Activated CD4-positive, alpha-beta T cell treated with anti-CD3 and anti-CD28 coated beads for 1 hour (primary cell): ENCODE measurements around the gene SENP5.
A peak's percentile ranks its signal among the peaks of the same experiment; 100 is the strongest.
"Not testable (repeated sequence)": the region's sequence is repeated elsewhere in the genome, so short reads cannot be mapped to it uniquely, and the experiment has no call there.

Source experiments
- DNase-seq: peaks from one replicate; pipeline ENCODE4 v3.0.0-alpha.2; 2020

SENP5 gene

GRCh38 chr3:196942226-196942914 is 74.7 kb downstream of the SENP5 start, which contains the start of gene NCBP2:
Gene NCBP2, minus strand, starts transcription at chr3:196942528. Its CDS starts 25 bp downstream, at chr3:196942503.
- DNase-seq = peak; percentile 100

DNA sequence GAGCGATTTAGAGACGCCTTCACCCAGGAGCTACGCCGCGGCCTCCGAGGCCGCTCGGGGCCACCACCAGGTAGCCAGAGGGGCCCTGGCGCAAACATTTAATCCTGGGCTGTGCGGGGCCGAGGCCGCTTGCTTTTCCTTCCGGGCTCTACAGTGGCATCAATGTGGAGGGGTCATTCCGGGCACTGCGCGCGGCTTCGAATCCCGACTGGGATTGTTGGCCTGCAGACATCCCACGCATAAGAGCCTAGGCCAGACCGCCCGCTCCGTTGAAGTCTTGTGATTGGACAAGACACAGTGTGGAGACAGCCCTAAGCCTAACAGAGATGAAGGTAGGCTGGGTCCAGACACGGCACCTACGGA is 75.2 kb downstream of the SENP5 start:
- no peak for DNase-seq

DNA sequence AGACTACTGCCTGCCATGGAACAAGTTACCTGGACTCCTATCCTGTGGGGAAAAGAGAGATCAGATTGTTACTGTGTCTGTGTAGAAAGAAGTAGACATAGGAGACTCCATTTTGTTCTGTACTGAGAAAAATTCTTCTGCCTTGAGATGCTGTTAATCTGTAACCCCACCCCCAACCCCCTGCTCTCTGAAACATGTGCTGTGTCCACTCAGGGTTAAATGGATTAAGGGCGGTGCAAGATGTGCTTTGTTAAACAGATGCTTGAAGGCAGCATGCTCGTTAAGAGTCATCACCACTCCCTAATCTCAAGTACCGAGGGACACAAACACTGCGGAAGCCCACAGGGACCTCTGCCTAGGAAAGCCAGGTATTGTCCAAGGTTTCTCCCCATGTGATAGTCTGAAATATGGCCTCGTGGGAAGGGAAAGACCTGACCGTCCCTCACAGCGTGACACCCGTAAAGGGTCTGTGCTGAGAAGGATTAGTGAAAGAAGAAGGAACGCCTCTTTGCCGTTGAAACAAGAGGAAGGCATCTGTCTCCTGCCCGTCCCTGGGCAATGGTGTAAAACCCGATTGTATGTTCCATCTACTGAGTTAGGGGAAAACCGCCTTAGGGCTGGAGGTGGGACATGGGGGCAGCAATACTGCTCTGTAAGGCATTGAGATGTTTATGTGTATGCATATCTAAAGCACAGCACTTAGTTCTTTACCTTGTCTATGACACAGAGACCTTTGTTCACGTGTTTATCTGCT is 76.5 kb downstream of the SENP5 start:
- not testable (repeated sequence) for DNase-seq

DNA sequence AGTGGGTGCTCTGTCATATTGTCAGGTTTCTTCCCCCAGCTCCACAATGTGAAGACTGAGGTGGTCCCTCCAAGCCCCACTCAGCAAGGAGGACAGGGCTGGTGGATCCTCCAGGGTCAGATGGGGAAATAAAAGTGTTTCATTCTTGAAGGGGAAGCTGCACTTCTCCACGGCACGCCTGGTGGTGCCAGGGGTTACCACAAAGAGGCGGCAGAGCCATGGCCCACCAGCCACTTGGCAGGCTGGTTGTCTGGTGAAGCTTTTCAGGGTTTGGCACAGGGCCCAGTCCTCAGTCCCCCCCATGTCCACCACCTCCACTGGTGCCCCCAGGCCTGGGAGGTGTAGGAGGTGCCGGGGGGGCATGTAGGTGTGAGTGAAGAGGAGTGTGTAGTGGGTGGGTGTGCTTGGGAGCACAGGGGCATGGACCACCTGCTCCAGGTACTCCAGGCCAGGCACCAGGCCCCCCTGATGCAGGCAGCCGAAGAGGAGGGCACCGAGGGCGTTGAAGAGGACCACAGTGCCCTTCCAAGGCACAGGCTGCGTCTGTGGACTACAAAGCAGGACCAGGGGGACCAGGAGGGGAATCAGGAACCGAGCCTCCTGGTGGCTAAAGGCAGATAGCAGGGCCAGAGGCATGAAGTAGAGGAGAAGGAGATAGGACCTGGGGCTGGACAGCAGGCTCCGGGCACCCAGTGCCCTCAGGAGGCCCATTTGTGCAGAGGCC is 79.6 kb downstream of the SENP5 start:
- DNase-seq = no peak

DNA sequence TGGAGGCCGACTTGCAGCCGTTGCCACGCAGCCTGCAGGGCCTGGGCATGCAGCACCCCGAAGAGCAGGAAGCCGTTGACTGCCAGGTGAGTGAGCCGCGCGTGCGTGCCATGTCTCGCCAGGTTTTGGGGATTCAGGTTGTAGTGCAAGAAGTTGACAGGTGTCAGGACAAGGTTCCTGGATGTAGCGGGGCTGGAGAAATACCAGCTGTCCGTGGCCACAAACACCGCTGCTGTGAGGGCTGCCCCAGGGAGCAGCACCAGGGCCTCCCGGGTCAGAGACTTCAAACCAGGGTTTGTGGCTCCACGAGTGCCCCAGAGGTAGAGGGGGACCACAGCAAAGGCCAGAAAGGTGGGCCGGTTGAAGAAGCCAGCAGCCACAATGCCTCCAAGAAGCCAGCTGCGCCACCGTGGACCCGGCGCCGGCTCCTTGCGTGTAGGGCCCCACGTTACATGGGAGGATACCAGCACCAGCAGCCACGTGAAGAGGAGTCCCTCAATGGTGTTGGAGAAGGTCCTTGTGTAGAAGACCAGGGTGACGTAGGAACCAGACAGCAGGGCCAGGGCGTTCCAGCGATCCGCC is 80.2 kb downstream of the SENP5 start:
- no peak for DNase-seq

GRCh38 chr3:196948442-196949284 is 80.9 kb downstream of the SENP5 start:
- no peak for DNase-seq

GRCh38 chr3:196949285-196949619 is 81.5 kb downstream of the SENP5 start:
- DNase-seq = no peak

DNA sequence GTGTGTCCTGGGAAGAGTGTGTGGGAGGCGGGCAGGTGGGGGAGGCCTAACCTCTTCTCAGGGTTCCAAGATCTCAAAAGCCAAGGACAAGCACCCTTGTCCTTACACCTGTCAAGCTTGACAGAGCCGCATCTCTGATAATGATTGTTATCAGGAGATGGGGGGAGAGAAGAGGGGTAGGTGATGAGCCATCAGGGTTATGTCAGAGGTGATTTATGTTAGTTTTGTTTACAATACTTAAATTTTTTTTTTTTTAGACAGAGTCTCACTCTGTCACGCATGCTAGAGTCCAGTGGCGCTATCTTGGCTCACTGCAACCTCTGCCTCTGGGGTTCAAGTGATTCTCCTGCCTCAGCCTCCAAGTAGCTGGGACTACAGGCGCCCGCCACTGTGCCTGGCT is 82.0 kb downstream of the SENP5 start:
- no peak for DNase-seq

DNA sequence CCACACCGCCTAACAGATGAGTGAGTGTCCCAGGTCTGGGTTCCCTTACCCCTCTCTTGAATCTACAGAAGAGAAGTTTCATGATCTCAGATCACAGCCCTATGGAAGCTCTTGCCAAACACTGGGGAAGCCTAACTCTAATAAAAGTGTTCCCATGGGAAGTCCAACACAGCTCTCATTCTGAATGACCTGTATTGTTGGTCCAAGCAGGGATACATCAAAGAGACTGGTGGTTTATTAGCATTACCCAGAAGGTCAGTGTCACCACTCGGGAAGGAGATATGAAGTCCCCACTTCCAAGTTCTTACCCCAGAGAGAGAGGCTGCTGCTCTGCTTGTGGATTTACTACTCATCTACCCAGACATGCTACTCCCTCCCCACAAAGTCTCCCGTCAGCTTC is 83.7 kb downstream of the SENP5 start:
- no peak for DNase-seq

- no peak for DNase-seq
Measured at GRCh38 chr3:196954832-196955231, 87.1 kb downstream of the SENP5 start.

GRCh38 chr3:196962108-196962929 is 94.6 kb downstream of the SENP5 start:
- no peak for DNase-seq

DNA sequence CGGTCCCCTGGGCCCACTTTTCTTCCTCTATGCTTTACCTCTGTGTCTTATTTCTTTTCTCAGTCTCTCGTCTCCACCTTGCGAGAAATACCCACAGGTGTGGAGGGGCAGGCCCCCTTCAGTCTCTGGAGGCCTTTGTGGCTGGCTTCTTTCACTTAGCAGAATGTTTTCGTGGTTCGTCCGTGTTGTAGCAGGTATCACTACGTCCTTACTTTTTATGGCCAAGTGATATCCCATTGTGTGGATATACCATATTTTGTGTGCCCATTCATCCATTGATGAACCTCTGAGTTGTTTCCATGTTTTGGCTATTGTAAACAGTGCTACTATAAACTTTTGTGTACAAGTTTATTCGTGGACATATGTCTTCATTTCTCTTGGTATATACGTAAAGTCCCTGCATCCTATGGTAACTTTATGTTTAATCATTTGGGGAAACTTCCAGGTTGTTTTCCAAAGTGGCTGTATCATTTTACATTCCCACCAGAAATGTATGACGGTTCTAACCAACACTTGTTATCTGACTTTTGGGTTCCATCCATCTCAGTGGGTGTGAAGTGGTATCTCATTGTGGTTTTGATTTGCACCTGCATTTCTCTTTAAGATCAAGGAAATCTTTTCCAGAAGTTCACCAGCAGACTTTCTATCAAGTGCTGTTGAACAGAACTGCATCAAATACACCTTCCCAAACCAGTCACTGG is 95.4 kb downstream of the SENP5 start:
- DNase-seq = no peak

- no peak for DNase-seq
Measured at GRCh38 chr3:196963631-196963953, 95.9 kb downstream of the SENP5 start.

DNA sequence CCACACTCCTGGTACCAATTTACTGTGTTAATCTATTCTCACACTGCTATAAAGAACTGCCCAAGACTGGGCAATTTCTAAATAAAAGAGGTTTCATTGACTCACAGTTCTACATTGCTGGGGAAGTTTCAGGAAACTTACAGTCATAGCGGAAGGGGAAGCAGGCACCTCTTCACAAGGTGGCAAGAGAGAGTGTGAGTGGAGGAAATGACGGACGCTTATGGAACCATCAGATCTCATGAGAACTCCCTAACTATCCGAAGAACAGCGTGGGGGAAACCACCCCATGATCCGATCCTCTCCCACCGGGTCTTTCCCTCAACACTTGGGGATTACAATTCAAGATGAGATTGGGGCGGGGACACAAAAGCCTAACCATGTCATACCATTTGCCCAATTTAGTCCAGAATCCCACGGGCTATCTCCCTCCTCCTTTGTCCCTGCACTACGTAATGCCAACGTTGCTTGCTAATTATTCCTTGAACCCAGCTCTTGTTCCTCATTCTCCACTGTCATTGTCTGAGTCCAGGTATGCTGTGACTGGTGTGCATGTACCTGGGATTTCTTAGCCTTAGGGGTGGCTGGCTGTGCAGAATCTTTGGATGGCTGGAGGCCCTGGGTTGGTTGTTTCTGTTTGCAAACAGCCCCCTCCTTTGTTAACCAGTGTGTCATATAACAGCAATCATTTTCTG is 97.5 kb downstream of the SENP5 start:
- no peak for DNase-seq

DNA sequence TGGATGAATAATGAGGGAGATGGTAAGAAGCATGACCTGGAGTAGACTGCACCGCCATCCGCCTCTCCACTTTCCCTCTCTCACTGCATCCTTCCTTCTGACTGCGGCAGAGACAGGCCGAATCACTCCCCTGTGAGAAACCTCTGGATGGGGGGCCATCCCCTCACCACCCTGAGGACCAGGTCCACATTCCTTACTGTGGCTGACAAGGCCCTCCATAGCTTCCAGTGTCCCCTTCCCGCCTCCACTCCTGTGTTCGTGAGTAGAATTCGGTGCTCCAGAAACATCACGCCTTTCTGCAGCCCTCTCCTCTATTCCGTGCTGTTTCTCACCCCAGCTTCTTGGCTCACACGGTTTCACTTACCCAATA is 98.1 kb downstream of the SENP5 start:
- no peak for DNase-seq

DNA sequence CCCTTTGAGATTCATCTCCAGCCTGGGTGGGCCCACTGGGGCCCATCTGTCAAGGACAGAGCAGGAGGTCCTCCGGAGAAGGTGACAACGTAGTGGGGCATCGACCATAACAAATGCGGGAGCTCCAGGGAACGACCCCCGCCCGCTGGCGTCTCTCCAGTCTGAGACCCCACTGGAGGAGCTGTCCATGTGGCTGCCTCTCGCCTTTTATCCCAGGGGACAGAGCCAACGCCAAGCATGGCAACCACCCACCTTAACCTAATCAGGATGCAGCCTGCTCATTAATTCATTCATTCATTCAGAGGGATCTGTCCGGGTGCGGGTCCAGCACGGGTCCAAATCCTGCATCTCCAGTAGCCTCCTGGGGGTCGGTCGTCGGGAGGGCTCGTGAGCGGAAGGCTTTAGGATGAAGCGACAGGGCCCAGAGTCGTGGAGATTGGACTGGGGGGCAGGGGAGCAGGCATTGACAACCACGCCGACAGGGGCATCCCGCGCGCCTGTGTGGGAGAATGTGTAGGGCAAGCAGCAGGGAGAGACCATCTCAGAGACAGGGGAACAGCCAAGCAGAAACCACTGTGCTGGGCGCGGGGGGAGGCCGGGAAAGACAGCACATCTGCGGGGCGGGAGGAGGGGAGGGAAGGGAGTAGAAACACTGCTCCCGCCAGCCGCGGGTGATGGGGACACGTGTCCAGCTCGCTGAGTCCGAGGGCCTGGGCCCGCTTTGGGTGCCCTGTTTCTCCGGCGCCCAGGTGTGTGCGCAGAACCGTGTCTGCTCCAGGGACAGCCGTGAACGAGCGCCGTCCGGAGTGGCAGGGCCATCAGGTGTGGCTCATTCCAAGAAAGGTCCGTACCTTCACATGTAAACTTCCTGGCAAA is 99.0 kb downstream of the SENP5 start:
- DNase-seq = no peak

DNA sequence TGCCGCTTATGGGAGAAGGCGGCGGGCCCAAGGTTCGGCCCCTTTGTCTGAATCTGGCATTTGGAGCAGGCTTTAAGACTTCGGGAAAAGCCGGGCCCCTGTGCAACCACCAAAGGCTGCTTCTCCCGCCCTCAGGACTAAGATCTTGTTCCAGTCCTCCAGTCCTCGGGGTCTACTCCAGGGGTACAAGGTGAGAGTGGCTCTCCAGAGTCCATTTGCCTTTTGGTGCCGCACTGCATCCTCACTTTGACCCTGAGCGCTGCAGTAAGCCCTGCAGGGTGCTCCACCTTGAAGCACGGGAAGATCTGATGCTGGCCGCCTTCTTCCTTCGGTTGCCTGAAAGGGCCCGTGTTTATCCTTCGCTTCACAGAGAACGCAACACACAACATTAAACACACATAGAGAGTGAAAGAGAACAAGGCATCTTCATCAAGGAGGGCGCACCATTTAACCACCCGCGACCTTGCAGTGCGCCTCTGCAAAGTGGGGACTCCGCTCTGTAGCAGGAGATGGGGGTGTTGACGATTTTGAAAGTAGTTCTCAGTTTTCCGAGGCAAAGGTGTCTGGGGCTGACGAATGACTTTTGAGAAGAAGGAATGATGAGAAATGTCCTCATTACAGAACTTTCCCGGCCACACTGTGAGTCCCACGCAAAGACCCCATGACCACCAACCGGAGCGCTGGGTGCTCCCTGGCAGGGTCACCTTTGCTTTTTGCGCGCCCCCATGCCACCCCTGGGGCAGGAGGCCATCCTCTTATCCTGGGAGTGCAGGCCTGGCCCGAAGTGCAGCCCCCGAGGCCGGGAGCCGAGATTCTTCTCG is 99.9 kb downstream of the SENP5 start:
- no peak for DNase-seq

GRCh38 chr3:196968233-196969133 is 100.8 kb downstream of the SENP5 start, which contains the start of gene PIGZ:
Gene PIGZ, minus strand, starts transcription at chr3:196968833. Its CDS starts 16,802 bp downstream, at chr3:196952031.
- no peak for DNase-seq
